WTC11 (cell line): ENCODE data around the gene ZNF273.

Source experiments
- AFF4 ChIP-seq: sonication (generic); formaldehyde crosslinking; IDR thresholded peaks from 2 replicates; pipeline ENCODE4 v1.8.1; 2023; ENCODE audit warnings: mild to moderate bottlenecking, missing genetic modification reagents, borderline replicate concordance
- TF ChIP-seq, protein P1 (sequence below): fragments of 200-600 bp; IDR thresholded peaks from 2 replicates; pipeline ENCODE4 v1.8.0; 2022; ENCODE audit warnings: antibody characterized with exemption

DNA sequence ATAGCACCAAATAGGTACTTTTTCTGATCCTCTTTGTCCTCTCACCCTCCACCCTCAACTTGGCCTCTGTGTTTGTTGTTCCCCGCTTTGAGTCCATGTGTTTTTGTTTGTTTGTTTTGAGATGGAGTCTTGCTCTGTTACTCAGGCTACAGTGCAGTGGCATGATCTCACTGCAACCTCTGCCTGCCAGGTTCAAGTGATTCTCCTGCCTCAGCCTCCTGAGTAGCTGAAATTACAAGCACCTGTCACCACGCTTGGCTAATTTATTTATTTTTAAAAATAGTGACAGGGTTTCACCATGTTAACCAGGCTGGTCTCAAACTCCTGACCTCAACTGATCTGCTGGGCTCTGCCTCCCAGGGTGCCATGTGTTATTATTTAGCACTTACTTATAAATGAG is 5.3 kb downstream of the ZNF273 start:
- TF ChIP-seq, protein P1, sequence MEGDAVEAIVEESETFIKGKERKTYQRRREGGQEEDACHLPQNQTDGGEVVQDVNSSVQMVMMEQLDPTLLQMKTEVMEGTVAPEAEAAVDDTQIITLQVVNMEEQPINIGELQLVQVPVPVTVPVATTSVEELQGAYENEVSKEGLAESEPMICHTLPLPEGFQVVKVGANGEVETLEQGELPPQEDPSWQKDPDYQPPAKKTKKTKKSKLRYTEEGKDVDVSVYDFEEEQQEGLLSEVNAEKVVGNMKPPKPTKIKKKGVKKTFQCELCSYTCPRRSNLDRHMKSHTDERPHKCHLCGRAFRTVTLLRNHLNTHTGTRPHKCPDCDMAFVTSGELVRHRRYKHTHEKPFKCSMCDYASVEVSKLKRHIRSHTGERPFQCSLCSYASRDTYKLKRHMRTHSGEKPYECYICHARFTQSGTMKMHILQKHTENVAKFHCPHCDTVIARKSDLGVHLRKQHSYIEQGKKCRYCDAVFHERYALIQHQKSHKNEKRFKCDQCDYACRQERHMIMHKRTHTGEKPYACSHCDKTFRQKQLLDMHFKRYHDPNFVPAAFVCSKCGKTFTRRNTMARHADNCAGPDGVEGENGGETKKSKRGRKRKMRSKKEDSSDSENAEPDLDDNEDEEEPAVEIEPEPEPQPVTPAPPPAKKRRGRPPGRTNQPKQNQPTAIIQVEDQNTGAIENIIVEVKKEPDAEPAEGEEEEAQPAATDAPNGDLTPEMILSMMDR, result no peak
- TF ChIP-seq AFF4 (CRISPR knock-in tag), result no peak
